Motor neuron (in vitro differentiated cells): ENCODE measurements around the gene PLA2G3. TPM values are rescaled to one million over a fixed set of nuclear protein-coding genes. Genes with fewer than 3 reads are reported as not detected.
"Not testable (repeated sequence)": the region's sequence is repeated elsewhere in the genome, so short reads cannot be mapped to it uniquely, and the experiment has no call there.

Experiments
- ATAC-seq, 8 experiments: fragments of 200-7000 bp; cut with Tn5 transposase; replicated peaks in 6 of 8; 2 replicates each; pipeline ENCODE4 v1.8.0; 2021; ENCODE audit warnings: mild to moderate bottlenecking in 8 of 8, moderate library complexity in 8 of 8
- H3K27ac ChIP-seq, 2 donors: fragments of 250-450 bp; sonication (Bioruptor Pico); 2 replicates each; pipeline ENCODE4 v1.9.0; 2021; ENCODE audit warnings: antibody characterized with exemption in 2 of 2, mild to moderate bottlenecking in 2 of 2, moderate library complexity in 1 of 2
- H3K4me1 ChIP-seq, 2 donors: fragments of 250-450 bp; sonication (Bioruptor Pico); replicated peaks in 1 of 2; 2 replicates each; pipeline ENCODE4 v1.6.1; 2021; ENCODE audit warnings: antibody characterized with exemption in 2 of 2, mild to moderate bottlenecking in 2 of 2, moderate library complexity in 1 of 2
- H3K4me3 ChIP-seq, 5 donors: fragments of 250-450 bp; sonication (Bioruptor Pico); 2 replicates each; pipeline ENCODE4 v1.9.0; 2021; ENCODE audit warnings: antibody characterized with exemption in 5 of 5, mild to moderate bottlenecking in 5 of 5, moderate library complexity in 4 of 5
- WGBS, 10 experiments: fragments of 450-650 bp; shearing (Covaris generic); methylation state at CpG; one replicate each; pipeline ENCODE4 v1.0.0; 2022; 5-methylcytosine and 5-hydroxymethylcytosine counted together
- in situ Hi-C, 9 experiments: fragments of 400-800 bp; cut with MboI; loops; one replicate each; pipeline ENCODE4 v1.15.0; 2021; ENCODE audit warnings: low sequenced_read_pairs in 9 of 9, low pct_unique_long_range_greater_than_20kb in 2 of 9; ENCODE audit not compliant: unreplicated experiment in 9 of 9
- total RNA-seq, 8 experiments: library from RNA; unstranded; fragments of 300-600 nt; gene quantifications; 2 replicates each; pipeline versions ENCODE4 v1.2.3 to v1.2.4, GENCODE V29; 2022

The PLA2G3 gene
- total RNA-seq, 8 experiments from 2014 or later = 0.05 to 0.90 (median 0.29) TPM

GRCh38 chr22:31100762-31101525, 39.4 kb downstream of the PLA2G3 start:
- no peak overlapping the region for H3K27ac ChIP-seq
- in situ Hi-C loops = no loop called here
- peaks cover 6 to 10% of the 10 kb centered on the region in 2 donors for H3K4me1 ChIP-seq
- ATAC-seq = no peak
- no peak overlapping the region for H3K4me3 ChIP-seq
- WGBS, 10 experiments = 80 to 87% (median 87%) methylated on average over 1 to 3 of the region's 18 CpGs; no CpG with 5 or more reads in 7 of the 10 experiments

- peaks cover 6 to 10% of the 10 kb centered on the region in 2 donors for H3K4me1 ChIP-seq
- in situ Hi-C loops = loop anchor here in 2 of 9 experiments (25.0 kb wide), 1 partner anchor 138 kb away; the partner anchor contains the start of genes MORC2 (in 2 of the 2) and TUG1 (in 2 of the 2)
- WGBS, 10 experiments = 80 to 100% (median 90%) methylated on average over 1 of the region's 34 CpGs; no CpG with 5 or more reads in 6 of the 10 experiments
- no peak for ATAC-seq
- no peak overlapping the region for H3K4me3 ChIP-seq
- H3K27ac ChIP-seq = no peak overlapping the region
Measured at GRCh38 chr22:31099841-31100761, 40.2 kb downstream of the PLA2G3 start.

- in situ Hi-C loops = loop anchor here in 2 of 9 experiments (25.0 kb wide), 1 partner anchor 137 kb away; the partner anchor contains the start of genes MORC2 (in 2 of the 2) and TUG1 (in 2 of the 2)
- H3K4me3 ChIP-seq = no peak overlapping the region
- peak in 2 of 8 experiments; percentile 19 to 35 for ATAC-seq
- peaks cover 6 to 10% of the 10 kb centered on the region in 2 donors for H3K4me1 ChIP-seq
- 42 to 100% (median 96%) methylated on average over 1 to 4 of the region's 6 CpGs; no CpG with 5 or more reads in 5 of the 10 experiments for WGBS, 10 experiments
- no peak overlapping the region for H3K27ac ChIP-seq
Measured at GRCh38 chr22:31099386-31099785, 40.9 kb downstream of the PLA2G3 start.

GRCh38 chr22:31098632-31099110, 41.6 kb downstream of the PLA2G3 start:
- in situ Hi-C loops = loop anchor here in 2 of 9 experiments (25.0 kb wide), 1 partner anchor 136 kb away; the partner anchor contains the start of genes MORC2 (in 2 of the 2) and TUG1 (in 2 of the 2)
- peaks cover 6 to 10% of the 10 kb centered on the region in 2 donors for H3K4me1 ChIP-seq
- peak in 5 of 8 experiments; percentile 18 to 79 (median 73) for ATAC-seq
- no peak overlapping the region for H3K27ac ChIP-seq
- 20 to 90% (median 89%) methylated on average over 2 to 7 of the region's 36 CpGs; no CpG with 5 or more reads in 7 of the 10 experiments for WGBS, 10 experiments
- no peak overlapping the region for H3K4me3 ChIP-seq

- Histone ChIP-seq H3K4me1 (peaks cover 6 to 10% of the 10 kb centered on the region in 2 donors), H3K4me3 (no peak overlapping the region), H3K27ac (no peak overlapping the region)
- WGBS, 10 experiments = 60 to 100% (median 75%) methylated on average over 1 to 4 of the region's 10 CpGs; no CpG with 5 or more reads in 4 of the 10 experiments
- in situ Hi-C loops = loop anchor here in 2 of 9 experiments (25.0 kb wide), 1 partner anchor 136 kb away; the partner anchor contains the start of genes MORC2 (in 2 of the 2) and TUG1 (in 2 of the 2)
- ATAC-seq = no peak
Measured at GRCh38 chr22:31097941-31098631, 42.2 kb downstream of the PLA2G3 start.

- not testable (repeated sequence) for ATAC-seq, H3K4me3 ChIP-seq, H3K4me1 ChIP-seq, H3K27ac ChIP-seq
- WGBS, 10 experiments = 100% methylated on average over 1 to 5 of the region's 5 CpGs; no CpG with 5 or more reads in 5 of the 10 experiments
- in situ Hi-C loops = loop anchor here in 2 of 9 experiments (25.0 kb wide), 1 partner anchor 135 kb away; the partner anchor contains the start of genes MORC2 (in 2 of the 2) and TUG1 (in 2 of the 2)
Measured at GRCh38 chr22:31097539-31097938, 42.8 kb downstream of the PLA2G3 start.

GRCh38 chr22:31096657-31097279, 43.5 kb downstream of the PLA2G3 start:
- WGBS, 10 experiments = 67 to 97% (median 83%) methylated on average over 3 to 6 of the region's 27 CpGs; no CpG with 5 or more reads in 6 of the 10 experiments
- ATAC-seq = no peak
- H3K4me3 ChIP-seq = no peak overlapping the region
- H3K27ac ChIP-seq = no peak overlapping the region
- H3K4me1 ChIP-seq = peaks cover 6 to 10% of the 10 kb centered on the region in 2 donors
- in situ Hi-C loops = loop anchor here in 2 of 9 experiments (25.0 kb wide), 1 partner anchor 134 kb away; the partner anchor contains the start of genes MORC2 (in 2 of the 2) and TUG1 (in 2 of the 2)

GRCh38 chr22:31095637-31096249, 44.6 kb downstream of the PLA2G3 start:
- peaks cover 6 to 10% of the 10 kb centered on the region in 2 donors for H3K4me1 ChIP-seq
- WGBS, 10 experiments = 77 to 100% (median 90%) methylated on average over 1 to 3 of the region's 3 CpGs; no CpG with 5 or more reads in 1 of the 10 experiments
- H3K4me3 ChIP-seq = no peak overlapping the region
- no peak overlapping the region for H3K27ac ChIP-seq
- in situ Hi-C loops = loop anchor here in 2 of 9 experiments (25.0 kb wide), 1 partner anchor 133 kb away; the partner anchor contains the start of genes MORC2 (in 2 of the 2) and TUG1 (in 2 of the 2)
- no peak for ATAC-seq

- no peak for ATAC-seq
- WGBS, 10 experiments = 83 to 100% (median 93%) methylated on average over 1 to 7 of the region's 7 CpGs; no CpG with 5 or more reads in 2 of the 10 experiments
- in situ Hi-C loops = loop anchor here in 2 of 9 experiments (25.0 kb wide), 1 partner anchor 132 kb away; the partner anchor contains the start of genes MORC2 (in 2 of the 2) and TUG1 (in 2 of the 2)
- Histone ChIP-seq H3K27ac (no peak overlapping the region), H3K4me1 (peaks cover 6 to 10% of the 10 kb centered on the region in 2 donors), H3K4me3 (no peak overlapping the region)
Measured at GRCh38 chr22:31094741-31095140, 45.6 kb downstream of the PLA2G3 start.

GRCh38 chr22:31094021-31094551, 46.2 kb downstream of the PLA2G3 start:
- no peak for ATAC-seq
- in situ Hi-C loops = loop anchor here in 2 of 9 experiments (25.0 kb wide), 1 partner anchor 132 kb away; the partner anchor contains the start of genes MORC2 (in 2 of the 2) and TUG1 (in 2 of the 2)
- H3K4me3 ChIP-seq = no peak overlapping the region
- no peak overlapping the region for H3K27ac ChIP-seq
- H3K4me1 ChIP-seq = peaks cover 6 to 10% of the 10 kb centered on the region in 2 donors
- 13 to 90% (median 83%) methylated on average over 1 to 4 of the region's 5 CpGs; no CpG with 5 or more reads in 6 of the 10 experiments for WGBS, 10 experiments
